ENCODE results near the gene OR2T27.

GRCh38 chr1:248613742-248614141, 41.6 kb downstream of the OR2T27 start:
- TF ChIP-seq TCF12 (IDR thresholded peaks at IDR 0.05; ENCODE audit: low read depth) (no peak), RAD21 (IDR thresholded peaks at IDR 0.05; ENCODE audit: low read depth) (no peak), YY1 (IDR thresholded peaks at IDR 0.05; ENCODE audit: low read depth) (no peak), REST (IDR thresholded peaks at IDR 0.05; ENCODE audit: low read depth) (no peak), EGR1 (IDR thresholded peaks at IDR 0.05) (no peak), MAX (IDR thresholded peaks at IDR 0.05) (no peak), CEBPB (IDR thresholded peaks at IDR 0.05) (no peak), TAF1 (IDR thresholded peaks at IDR 0.05; ENCODE audit: low read depth) (no peak), CREB1 (IDR thresholded peaks at IDR 0.05; ENCODE audit: low read depth) (no peak)
